Stimulated activated CD4-positive, alpha-beta T cell treated with anti-CD3 and anti-CD28 coated beads, Interleukin-2, amount 100 ng/mL, for 24 hours (primary cell): ENCODE results near the gene OR4K5.
"Not testable (repeated sequence)": the region's sequence is repeated elsewhere in the genome, so short reads cannot be mapped to it uniquely, and the experiment has no call there.

Experiments
- DNase-seq, 2 donors: peaks; one replicate each; pipeline ENCODE4 v3.0.0-alpha.2; 2020

Gene OR4K5

GRCh38 chr14:19920021-19920657 is at the start of gene OR4K5:
TSS of gene OR4K5 (plus strand) at chr14:19920607. CDS start at chr14:19920607, 0 bp downstream.
- no peak for DNase-seq

- DNase-seq = no peak
Observed at GRCh38 chr14:19873178-19873577, 47.2 kb upstream of the OR4K5 start.

GRCh38 chr14:19874842-19875241 is 45.6 kb upstream of the OR4K5 start, which contains the start of gene OR4K2:
TSS of gene OR4K2 (plus strand) at chr14:19875142. CDS start at chr14:19876268, 1,126 bp downstream.
- DNase-seq = no peak

- no peak for DNase-seq
Observed at GRCh38 chr14:19878029-19878642, 42.3 kb upstream of the OR4K5 start.

GRCh38 chr14:19895282-19895681 is 25.1 kb upstream of the OR4K5 start:
- DNase-seq = no peak

- no peak for DNase-seq
Observed at GRCh38 chr14:19900999-19901398, 19.4 kb upstream of the OR4K5 start.

- DNase-seq = no peak
Observed at GRCh38 chr14:19902409-19902808, 18.0 kb upstream of the OR4K5 start.

GRCh38 chr14:19906665-19907064 is 13.7 kb upstream of the OR4K5 start:
- DNase-seq = no peak

GRCh38 chr14:19911114-19911513 is 9.3 kb upstream of the OR4K5 start:
- no peak for DNase-seq

GRCh38 chr14:19917243-19917642 is 3.2 kb upstream of the OR4K5 start:
- DNase-seq = no peak

- no peak for DNase-seq
Observed at GRCh38 chr14:19917955-19918518, 2.4 kb upstream of the OR4K5 start.

- DNase-seq = no peak
Observed at GRCh38 chr14:19918553-19919264, 1.7 kb upstream of the OR4K5 start.

- no peak for DNase-seq
Observed at GRCh38 chr14:19930617-19931016, 10.2 kb downstream of the OR4K5 start, which contains the start of gene OR4K1. TSS of gene OR4K1 (plus strand) at chr14:19930917. CDS start at chr14:19935667, 4,750 bp downstream.

GRCh38 chr14:19941668-19942067 is 21.3 kb downstream of the OR4K5 start:
- no peak for DNase-seq

GRCh38 chr14:19947413-19948090 is 27.1 kb downstream of the OR4K5 start:
- no peak for DNase-seq

GRCh38 chr14:19949218-19949617 is 28.8 kb downstream of the OR4K5 start:
- DNase-seq = no peak

- not testable (repeated sequence) for DNase-seq
Observed at GRCh38 chr14:19969735-19970134, 49.3 kb downstream of the OR4K5 start.
